Peyer's patch (tissue), 4 donors: ENCODE results near the gene UNC93B1. TPM values are rescaled to one million over a fixed set of nuclear protein-coding genes. Genes with fewer than 3 reads are reported as not detected.

Experiments used
- DNase-seq, 3 donors: peaks; one replicate each; pipeline ENCODE4 v3.0.0-alpha.2; 2017 to 2019
- H3K27ac ChIP-seq, 4 donors: fragments of 200-600 bp; sonication (generic); one replicate each; pipeline ENCODE4 v1.5.1; 2016 to 2019
- H3K27me3 ChIP-seq, 2 donors: fragments of 200-600 bp; sonication (generic); one replicate each; pipeline ENCODE4 v1.5.1; 2019
- H3K36me3 ChIP-seq, 3 donors: fragments of 200-600 bp; sonication (generic); one replicate each; pipeline ENCODE4 v1.5.1; 2016 to 2019
- H3K4me1 ChIP-seq, 4 donors: fragments of 200-600 bp; sonication (generic); one replicate each; pipeline ENCODE4 v1.5.1; 2016 to 2019
- H3K4me3 ChIP-seq, 4 donors: fragments of 200-600 bp; sonication (generic); 1 replicate in 3 of 4; 2 replicates in 1 of 4; pipeline ENCODE4 v1.5.1; 2016 to 2019; ENCODE audit warnings: mild to moderate bottlenecking in 1 of 4
- H3K9me3 ChIP-seq, 4 donors: fragments of 200-600 bp; sonication (generic); one replicate each; pipeline ENCODE4 v1.5.1; 2016 to 2019; ENCODE audit warnings: mild to moderate bottlenecking in 1 of 4
- CTCF ChIP-seq, 6 experiments: fragments of 450-650 bp in 4 of 6; fragments of 200-600 bp in 2 of 6; sonication (generic) in 1 of 6; IDR thresholded peaks; one replicate each; pipeline ENCODE4 v1.5.1; 2017 to 2019; ENCODE audit warnings: antibody characterized with exemption in 6 of 6, mild to moderate bottlenecking in 3 of 6, moderate library complexity in 1 of 6
- POLR2A ChIP-seq, 2 donors: fragments of 450-650 bp; IDR thresholded peaks; one replicate each; pipeline ENCODE4 v1.5.1; 2017; ENCODE audit warnings: antibody characterized with exemption in 2 of 2, mild to moderate bottlenecking in 2 of 2, moderate library complexity in 2 of 2
- total RNA-seq, 4 donors: library from RNA; depleted of rRNA; stranded (reverse); fragments of >200 nt; gene quantifications; one replicate each; pipeline ENCODE4 v1.1.0, GENCODE V29; 2016

The UNC93B1 gene
- total RNA-seq, 4 donors from 2014 or later: 68.7 to 154 (median 91.6) TPM

- Histone ChIP-seq H3K4me1 (peaks cover 0 to 31% (median 5%) of the 10 kb centered on the region in 4 donors), H3K27me3 (no peaks in the 10 kb centered on the region), H3K9me3 (no peaks in the 10 kb centered on the region), H3K36me3 (peaks cover 0 to 67% (median 0%) of the 10 kb centered on the region in 3 donors), H3K27ac (no peak overlapping the region), H3K4me3 (no peak overlapping the region)
- TF ChIP-seq CTCF (IDR thresholded peaks at IDR 0.05) (no peak), POLR2A (IDR thresholded peaks at IDR 0.05) (no peak)
- DNase-seq: peak in 1 of 3 donors; percentile 49
Measured at GRCh38 chr11:68044145-68044813, 40.4 kb upstream of the UNC93B1 start.

- Histone ChIP-seq H3K27ac (peak overlapping the region in 2 of 4 donors; percentile 4 to 36), H3K27me3 (no peaks in the 10 kb centered on the region), H3K9me3 (no peaks in the 10 kb centered on the region), H3K36me3 (peaks cover 0 to 59% (median 0%) of the 10 kb centered on the region in 3 donors), H3K4me1 (peaks cover 0 to 33% (median 7%) of the 10 kb centered on the region in 4 donors), H3K4me3 (no peak overlapping the region)
- no peak for TF ChIP-seq POLR2A (IDR thresholded peaks at IDR 0.05)
- TF ChIP-seq CTCF (IDR thresholded peaks at IDR 0.05): no peak
- DNase-seq: peak in 2 of 3 donors; percentile 48 to 64
Measured at GRCh38 chr11:68043349-68044144, 39.6 kb upstream of the UNC93B1 start.

- Histone ChIP-seq H3K9me3 (no peaks in the 10 kb centered on the region), H3K36me3 (peaks cover 0 to 54% (median 0%) of the 10 kb centered on the region in 3 donors), H3K4me3 (no peak overlapping the region), H3K27me3 (no peaks in the 10 kb centered on the region), H3K4me1 (peaks cover 5 to 38% (median 13%) of the 10 kb centered on the region in 4 donors), H3K27ac (peak overlapping the region in 1 of 4 donors; percentile 36)
- no peak for DNase-seq
- TF ChIP-seq POLR2A (IDR thresholded peaks at IDR 0.05) (no peak), CTCF (IDR thresholded peaks at IDR 0.05) (no peak)
Measured at GRCh38 chr11:68043029-68043348, 39.1 kb upstream of the UNC93B1 start.

- no peak for DNase-seq
- Histone ChIP-seq H3K36me3 (peaks cover 0 to 48% (median 0%) of the 10 kb centered on the region in 3 donors), H3K9me3 (no peaks in the 10 kb centered on the region), H3K4me1 (peaks cover 5 to 44% (median 15%) of the 10 kb centered on the region in 4 donors), H3K27ac (peak overlapping the region in 2 of 4 donors; percentile 23 to 93), H3K27me3 (no peaks in the 10 kb centered on the region), H3K4me3 (no peak overlapping the region)
- TF ChIP-seq CTCF (IDR thresholded peaks at IDR 0.05) (no peak), POLR2A (IDR thresholded peaks at IDR 0.05) (no peak)
Measured at GRCh38 chr11:68042219-68043028, 38.5 kb upstream of the UNC93B1 start.

GRCh38 chr11:68041617-68042218 lies 37.8 kb upstream of the UNC93B1 start:
- TF ChIP-seq POLR2A (IDR thresholded peaks at IDR 0.05) (no peak), CTCF (IDR thresholded peaks at IDR 0.05) (no peak)
- DNase-seq: no peak
- H3K27me3 ChIP-seq: no peaks in the 10 kb centered on the region
- H3K27ac ChIP-seq: peak overlapping the region; percentile 23 to 93 (median 88)
- H3K36me3 ChIP-seq: peaks cover 0 to 45% (median 0%) of the 10 kb centered on the region in 3 donors
- no peaks in the 10 kb centered on the region for H3K9me3 ChIP-seq
- no peak overlapping the region for H3K4me3 ChIP-seq
- H3K4me1 ChIP-seq: peaks cover 5 to 49% (median 21%) of the 10 kb centered on the region in 4 donors
